Retinal pigment epithelial cell (primary cell): ENCODE measurements around the gene BCAM.

Experiments used
- DNase-seq: peaks from one replicate; pipeline ENCODE4 v3.0.0-alpha.2; 2010; ENCODE audit warnings: low read depth
- H3K4me3 ChIP-seq: 2 replicates; pipeline ENCODE4 v1.5.1; 2011; ENCODE audit warnings: mild to moderate bottlenecking, low read length, control low read depth, moderate library complexity
- TF ChIP-seq, protein P1 (sequence below): conservative IDR thresholded peaks from 2 replicates; pipeline ENCODE4 v1.5.1; 2011; ENCODE audit warnings: low read depth, low read length, control low read depth, inconsistent platforms

The BCAM gene

DNA sequence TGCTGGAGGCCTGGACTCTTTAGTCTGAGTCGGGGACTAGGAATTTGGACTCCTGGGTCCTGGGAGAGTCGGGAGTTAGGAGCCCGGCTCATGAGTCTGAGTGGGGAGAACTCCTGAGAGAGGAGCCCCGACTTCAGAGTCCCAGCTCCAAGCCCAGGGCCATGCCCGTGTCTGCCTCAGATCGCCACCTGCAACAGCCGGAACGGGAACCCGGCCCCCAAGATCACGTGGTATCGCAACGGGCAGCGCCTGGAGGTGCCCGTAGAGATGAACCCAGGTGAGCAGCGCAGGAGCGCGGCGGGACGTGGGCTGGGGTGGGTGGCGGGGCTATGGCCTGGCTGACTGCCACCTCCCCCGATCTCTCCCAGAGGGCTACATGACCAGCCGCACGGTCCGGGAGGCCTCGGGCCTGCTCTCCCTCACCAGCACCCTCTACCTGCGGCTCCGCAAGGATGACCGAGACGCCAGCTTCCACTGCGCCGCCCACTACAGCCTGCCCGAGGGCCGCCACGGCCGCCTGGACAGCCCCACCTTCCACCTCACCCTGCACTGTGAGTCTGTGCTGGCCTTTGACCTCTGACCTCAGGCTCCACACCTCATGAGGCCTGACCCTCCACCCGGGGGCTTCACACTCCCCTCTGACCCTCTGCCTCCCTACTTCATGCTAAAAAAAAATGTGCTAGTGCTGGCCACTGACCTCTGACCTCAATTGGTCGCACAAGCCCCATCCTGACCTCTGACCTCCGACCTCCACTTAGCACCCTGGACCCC, 4.4 kb downstream of the BCAM start:
- no peak for DNase-seq
- TF ChIP-seq, protein P1, sequence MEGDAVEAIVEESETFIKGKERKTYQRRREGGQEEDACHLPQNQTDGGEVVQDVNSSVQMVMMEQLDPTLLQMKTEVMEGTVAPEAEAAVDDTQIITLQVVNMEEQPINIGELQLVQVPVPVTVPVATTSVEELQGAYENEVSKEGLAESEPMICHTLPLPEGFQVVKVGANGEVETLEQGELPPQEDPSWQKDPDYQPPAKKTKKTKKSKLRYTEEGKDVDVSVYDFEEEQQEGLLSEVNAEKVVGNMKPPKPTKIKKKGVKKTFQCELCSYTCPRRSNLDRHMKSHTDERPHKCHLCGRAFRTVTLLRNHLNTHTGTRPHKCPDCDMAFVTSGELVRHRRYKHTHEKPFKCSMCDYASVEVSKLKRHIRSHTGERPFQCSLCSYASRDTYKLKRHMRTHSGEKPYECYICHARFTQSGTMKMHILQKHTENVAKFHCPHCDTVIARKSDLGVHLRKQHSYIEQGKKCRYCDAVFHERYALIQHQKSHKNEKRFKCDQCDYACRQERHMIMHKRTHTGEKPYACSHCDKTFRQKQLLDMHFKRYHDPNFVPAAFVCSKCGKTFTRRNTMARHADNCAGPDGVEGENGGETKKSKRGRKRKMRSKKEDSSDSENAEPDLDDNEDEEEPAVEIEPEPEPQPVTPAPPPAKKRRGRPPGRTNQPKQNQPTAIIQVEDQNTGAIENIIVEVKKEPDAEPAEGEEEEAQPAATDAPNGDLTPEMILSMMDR = no peak
- no peak overlapping the region for H3K4me3 ChIP-seq

DNA sequence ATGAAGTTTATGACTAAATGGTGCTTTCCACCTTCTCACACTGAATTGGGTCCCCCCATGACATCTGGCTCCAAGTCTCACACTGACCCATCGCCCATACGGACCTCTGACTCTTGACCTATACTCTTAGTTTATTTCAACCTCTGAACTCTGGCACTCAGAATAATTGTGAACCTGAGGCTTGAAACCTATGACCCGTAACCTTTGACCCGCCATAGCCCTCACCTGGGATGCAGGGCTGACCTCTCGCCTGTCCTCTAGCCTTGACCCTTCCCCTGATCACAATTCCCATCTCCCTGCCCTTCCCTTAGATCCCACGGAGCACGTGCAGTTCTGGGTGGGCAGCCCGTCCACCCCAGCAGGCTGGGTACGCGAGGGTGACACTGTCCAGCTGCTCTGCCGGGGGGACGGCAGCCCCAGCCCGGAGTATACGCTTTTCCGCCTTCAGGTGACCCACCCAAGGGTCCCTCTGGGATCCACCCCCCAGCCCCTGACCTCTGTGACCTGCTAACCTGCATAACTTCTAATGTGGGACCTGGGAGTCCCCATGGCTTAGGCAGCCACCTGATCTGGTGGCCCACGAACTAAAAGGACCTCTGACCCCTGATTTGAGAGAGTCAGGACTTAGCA, 5.1 kb downstream of the BCAM start:
- no peak for DNase-seq
- TF ChIP-seq, protein P1 = no peak

DNA sequence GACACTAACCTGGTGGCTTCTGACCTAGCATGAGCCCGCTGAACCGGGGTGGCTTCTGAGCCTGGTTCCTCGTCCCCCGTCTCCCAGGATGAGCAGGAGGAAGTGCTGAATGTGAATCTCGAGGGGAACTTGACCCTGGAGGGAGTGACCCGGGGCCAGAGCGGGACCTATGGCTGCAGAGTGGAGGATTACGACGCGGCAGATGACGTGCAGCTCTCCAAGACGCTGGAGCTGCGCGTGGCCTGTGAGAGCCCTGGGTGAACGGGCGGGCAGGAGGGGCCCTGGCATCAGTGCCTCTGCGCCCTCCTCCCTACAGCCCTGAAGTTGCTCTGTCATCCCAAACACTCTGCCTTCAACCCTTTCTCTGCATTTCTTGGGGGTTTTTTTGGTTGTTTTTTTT, 5.6 kb downstream of the BCAM start:
- no peak overlapping the region for H3K4me3 ChIP-seq
- TF ChIP-seq, protein P1 = no peak
- DNase-seq = no peak

More for the DNA sequence above, 5.1 kb downstream of the BCAM start:
- H3K4me3 ChIP-seq = no peak overlapping the region

DNA sequence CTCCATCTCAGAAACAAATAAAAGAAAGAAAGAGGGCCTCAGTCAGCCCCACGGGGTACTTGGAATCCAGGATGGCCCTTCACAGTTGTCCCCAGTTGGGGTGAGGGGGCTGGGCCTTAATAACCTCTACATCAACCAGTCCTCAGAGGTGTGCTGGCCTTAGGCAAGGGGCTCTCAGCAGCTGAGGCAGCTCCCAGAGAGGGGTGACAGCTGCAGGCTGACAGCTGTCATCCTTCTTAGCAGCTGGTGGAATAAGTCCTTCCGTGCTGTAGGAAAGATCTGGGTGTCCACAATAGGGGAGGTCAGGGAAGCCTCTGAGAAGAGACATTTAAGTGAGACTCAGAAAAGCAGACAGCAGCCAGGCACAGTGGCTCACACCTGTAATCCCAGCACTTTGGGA, 7.4 kb downstream of the BCAM start:
- H3K4me3 ChIP-seq = no peak overlapping the region
- TF ChIP-seq, protein P1 = no peak

DNA sequence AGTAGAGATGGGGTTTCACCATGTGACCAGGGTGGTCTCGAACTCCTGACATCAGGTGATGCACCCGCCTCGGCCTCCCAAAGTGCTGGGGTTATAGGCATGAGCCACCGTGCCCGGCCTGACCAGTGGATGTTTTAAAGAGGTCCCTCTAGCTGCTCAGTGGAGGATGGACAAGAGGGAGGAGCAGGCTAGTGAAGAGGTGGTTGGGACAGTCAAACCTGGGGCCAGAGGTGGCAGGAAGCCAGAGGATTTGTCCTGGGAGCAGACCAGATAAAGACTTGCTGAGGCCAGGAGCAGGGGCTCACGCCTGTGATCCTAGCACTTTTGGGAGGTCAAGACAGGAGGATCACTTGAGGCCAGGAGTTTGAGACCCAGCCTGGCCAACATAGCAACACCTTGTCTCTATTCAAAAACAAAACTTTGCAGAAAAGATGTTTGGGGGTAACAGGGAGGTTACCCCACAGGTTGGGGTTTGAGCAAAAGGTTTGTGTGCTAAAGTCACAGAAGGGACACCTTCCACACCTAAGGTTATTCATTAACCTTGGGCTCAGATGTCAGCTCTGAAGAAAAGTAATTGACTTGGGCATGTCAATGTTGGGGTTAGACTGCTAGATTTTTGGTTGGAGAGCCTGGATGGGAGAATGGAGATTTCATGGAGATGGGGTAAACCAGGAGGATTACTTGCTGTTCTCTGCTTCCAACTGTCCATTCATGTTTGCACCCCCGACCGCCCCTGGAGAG, 9.0 kb downstream of the BCAM start:
- no peak overlapping the region for H3K4me3 ChIP-seq
- DNase-seq = no peak
- TF ChIP-seq, protein P1 = no peak

More for the DNA sequence above, 7.4 kb downstream of the BCAM start:
- no peak for DNase-seq

DNA sequence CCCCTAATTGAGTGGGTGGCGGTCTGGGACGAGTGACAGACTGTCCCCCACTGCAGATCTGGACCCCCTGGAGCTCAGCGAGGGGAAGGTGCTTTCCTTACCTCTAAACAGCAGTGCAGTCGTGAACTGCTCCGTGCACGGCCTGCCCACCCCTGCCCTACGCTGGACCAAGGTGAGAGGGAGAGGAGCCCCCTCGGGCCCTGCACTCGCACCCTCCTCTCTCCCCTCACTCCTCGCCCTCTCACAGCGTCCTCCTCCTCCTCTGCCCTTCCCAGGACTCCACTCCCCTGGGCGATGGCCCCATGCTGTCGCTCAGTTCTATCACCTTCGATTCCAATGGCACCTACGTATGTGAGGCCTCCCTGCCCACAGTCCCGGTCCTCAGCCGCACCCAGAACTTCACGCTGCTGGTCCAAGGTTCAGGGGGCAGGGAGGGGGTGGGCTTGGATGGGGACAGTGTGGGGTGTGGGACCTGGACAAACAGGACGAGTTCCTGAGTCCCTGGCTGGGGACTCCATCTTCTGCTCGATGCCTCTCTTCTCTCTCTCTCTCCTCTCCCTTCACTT, 9.6 kb downstream of the BCAM start:
- TF ChIP-seq, protein P1 = no peak
- DNase-seq = no peak
- no peak overlapping the region for H3K4me3 ChIP-seq
